Hepatic stellate cell (primary cell): ENCODE data around the gene ALAD.
"Not testable (repeated sequence)": the region's sequence is repeated elsewhere in the genome, so short reads cannot be mapped to it uniquely, and the experiment has no call there.

ENCODE experiments used
- DNase-seq: peaks from one replicate; pipeline ENCODE4 v3.0.0; 2011; ENCODE audit warnings: low spot score

Gene ALAD

DNA sequence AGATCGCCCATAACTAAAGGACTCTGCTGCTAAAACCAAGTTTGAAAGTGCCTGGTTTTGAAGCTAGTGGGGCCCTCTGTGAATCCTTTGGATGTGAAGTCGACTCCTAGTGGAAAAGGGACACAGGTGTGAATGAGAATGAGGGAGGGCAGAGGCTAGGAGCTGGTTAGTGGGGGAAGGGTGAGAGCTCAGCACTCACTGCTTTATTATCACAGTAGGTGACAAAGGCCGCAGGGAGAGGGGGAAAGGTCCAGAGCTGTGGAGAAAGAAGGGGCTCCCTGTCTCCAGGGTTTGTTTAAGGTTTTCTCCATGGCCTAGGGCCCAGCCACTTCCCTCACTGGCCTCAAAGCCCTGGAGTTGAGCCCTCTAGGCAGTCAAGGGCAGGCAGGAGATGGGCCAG is 27.8 kb downstream of the ALAD start:
- no peak for DNase-seq

GRCh38 chr9:113372059-113372458 is 29.0 kb downstream of the ALAD start:
- DNase-seq = no peak

GRCh38 chr9:113370806-113371325 is 30.2 kb downstream of the ALAD start:
- no peak for DNase-seq

GRCh38 chr9:113369855-113370140 is 31.3 kb downstream of the ALAD start:
- no peak for DNase-seq

DNA sequence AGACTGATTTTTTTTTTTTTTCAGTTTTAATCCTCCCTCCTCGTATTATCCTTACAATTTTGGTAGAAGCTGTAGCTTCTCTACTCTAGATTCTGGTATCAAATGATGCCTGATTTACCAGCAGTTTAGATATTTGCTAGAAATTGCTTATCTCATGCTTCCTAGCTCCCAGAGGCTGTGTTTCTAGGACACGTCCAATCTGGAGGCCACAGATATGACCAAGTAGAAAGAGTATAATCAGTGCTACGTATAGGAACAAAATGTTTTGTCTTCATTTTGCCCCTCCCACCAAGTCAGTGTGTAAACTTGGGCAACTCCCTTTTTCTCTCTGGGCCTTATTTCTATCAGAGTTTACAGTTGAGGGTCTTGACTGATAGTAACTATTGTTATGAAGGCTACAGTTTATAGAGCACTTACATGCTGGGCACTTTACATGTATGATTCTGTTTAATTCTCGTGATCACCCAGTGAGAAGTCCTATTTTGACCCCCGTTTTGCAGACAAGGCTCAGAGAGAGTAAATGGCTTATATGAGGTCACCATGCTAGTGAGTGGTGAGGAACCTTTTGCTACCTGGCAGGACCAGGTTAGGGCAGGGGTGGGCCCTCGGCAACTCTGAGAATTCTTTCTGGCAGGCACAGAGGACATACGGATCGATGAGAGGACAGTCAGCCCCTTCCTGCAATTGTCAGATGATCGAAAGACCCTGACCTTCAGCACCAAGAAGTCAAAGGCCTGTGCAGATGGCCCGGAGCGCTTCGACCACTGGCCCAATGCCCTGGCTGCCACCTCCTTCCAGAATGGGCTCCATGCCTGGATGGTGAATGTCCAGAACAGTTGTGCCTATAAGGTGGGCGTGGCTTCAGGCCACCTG is 31.9 kb downstream of the ALAD start:
- DNase-seq = no peak

DNA sequence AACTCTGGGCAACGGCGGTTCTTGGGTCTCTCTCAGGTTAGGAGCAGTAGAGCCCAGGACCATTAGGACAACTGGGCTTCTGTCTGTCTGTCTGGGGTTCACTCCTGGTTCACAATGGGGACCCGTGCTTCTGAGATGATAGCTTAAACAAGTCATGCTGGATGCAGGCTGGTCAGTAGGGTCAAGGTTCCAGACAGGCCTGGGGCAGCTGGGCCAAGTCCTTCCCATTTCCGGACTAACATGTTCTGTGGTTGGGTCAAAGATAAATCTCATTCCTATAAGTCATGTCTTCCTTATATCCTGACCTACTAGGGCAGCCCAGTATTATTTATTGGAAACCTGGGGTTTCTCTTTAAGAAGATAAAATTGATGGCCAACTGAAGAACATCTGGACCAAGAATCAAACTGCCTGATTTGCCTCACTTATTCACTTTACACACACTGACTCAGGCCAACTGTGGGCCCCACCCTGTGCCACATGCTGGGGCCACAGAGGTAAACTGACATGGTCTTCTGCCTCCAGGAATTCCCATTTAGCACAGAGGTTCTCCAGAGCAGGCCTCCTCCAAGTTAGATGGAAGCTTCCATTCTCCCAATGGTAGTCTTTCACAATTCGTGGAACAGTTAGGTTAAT is 32.6 kb downstream of the ALAD start:
- DNase-seq = no peak

GRCh38 chr9:113365652-113366051 is 35.4 kb downstream of the ALAD start:
- DNase-seq = not testable (repeated sequence)

DNA sequence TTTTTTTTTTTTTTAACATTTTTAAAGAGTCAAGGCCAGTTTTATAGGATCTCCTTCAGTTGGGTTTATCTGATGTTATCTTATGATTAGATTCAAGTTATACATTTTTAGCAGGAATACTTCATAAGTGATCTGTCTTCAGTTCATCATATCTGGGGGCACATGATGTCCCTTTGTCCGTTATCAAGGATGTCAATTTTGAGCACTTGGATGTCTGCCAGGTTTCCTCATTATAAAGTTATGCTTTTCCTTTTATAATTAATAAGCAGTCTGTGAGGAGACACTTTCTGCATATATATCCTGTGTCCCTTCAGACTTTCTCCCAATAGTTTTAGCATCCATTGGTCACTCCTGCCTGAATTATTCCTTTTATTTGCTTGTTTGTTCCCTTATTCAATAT is 36.1 kb downstream of the ALAD start:
- DNase-seq = no peak

GRCh38 chr9:113363336-113363735 is 37.7 kb downstream of the ALAD start:
- DNase-seq = no peak

GRCh38 chr9:113361304-113362018 is 39.6 kb downstream of the ALAD start:
- peak; percentile 54 for DNase-seq

GRCh38 chr9:113360242-113360842 is 40.7 kb downstream of the ALAD start:
- no peak for DNase-seq

DNA sequence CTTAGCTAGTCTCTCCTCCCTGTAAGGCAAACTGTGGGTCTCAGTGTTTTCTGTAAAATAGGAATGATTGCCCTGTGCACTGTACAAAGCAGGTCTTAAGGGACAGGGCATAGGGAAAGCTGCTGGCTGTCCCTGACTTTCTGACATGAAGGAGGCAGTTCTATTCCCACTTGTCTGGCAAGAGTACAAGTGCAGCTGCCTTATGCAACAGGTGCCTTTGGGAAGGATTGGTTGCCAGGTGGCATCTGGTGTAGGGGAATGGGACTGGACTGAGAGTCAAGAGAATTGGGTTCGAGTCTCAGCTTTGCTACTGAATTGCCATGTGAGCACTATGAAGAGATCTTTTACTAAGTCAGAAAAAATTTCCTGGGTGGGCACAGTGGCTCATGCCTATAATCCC is 41.7 kb downstream of the ALAD start:
- DNase-seq = no peak

- DNase-seq = no peak
Measured at GRCh38 chr9:113356686-113357292, 44.3 kb downstream of the ALAD start.

DNA sequence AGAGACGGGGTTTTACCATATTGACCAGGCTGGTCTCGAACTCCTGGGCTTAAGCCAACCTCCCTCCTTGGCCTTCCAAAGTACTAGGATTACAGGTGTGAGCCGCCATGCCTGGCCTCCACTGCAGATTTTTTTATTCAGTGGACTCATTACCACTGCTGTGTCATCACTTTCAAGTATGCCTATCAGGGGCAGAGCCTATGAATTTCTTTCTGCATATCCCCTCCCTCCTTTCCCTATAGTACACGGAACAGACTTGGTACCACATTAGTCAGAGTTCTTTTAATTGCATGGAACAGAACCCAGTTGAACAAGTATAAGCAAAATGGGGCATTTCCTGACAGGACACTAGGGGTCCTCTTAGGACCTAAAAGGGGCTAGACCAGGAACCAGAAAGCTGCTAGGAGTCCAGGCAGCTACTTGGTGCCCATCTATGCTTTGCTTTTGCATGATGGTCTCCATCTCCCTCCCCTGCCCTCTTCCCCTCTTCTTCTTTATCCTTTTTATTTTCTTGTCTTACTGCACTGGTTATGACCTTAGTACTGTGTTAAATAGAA is 46.0 kb downstream of the ALAD start:
- no peak for DNase-seq

DNA sequence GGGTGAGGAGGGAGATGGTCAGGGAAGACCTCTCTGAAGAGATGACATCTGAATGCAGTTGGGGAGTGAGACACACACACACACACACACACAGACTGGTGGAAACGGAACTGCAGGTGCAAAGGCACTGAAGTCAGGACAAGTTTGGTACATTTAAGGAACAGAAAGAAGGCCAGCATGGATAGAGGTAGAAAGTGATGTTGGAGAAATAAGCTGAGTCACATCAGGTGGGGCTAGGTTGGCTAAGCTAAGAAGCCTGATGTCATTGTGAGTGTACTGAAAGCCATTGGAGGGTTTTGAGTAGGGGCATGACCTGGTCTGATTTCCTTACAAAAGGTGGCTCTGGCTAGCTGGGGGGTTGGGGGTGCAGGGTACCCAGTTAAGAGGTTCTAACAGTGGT is 48.7 kb downstream of the ALAD start:
- no peak for DNase-seq

- DNase-seq = no peak
Measured at GRCh38 chr9:113352006-113352405, 49.1 kb downstream of the ALAD start.

- no peak for DNase-seq
Measured at GRCh38 chr9:113350937-113351336, 50.1 kb downstream of the ALAD start.

- no peak for DNase-seq
Measured at GRCh38 chr9:113350107-113350661, 50.9 kb downstream of the ALAD start.

DNA sequence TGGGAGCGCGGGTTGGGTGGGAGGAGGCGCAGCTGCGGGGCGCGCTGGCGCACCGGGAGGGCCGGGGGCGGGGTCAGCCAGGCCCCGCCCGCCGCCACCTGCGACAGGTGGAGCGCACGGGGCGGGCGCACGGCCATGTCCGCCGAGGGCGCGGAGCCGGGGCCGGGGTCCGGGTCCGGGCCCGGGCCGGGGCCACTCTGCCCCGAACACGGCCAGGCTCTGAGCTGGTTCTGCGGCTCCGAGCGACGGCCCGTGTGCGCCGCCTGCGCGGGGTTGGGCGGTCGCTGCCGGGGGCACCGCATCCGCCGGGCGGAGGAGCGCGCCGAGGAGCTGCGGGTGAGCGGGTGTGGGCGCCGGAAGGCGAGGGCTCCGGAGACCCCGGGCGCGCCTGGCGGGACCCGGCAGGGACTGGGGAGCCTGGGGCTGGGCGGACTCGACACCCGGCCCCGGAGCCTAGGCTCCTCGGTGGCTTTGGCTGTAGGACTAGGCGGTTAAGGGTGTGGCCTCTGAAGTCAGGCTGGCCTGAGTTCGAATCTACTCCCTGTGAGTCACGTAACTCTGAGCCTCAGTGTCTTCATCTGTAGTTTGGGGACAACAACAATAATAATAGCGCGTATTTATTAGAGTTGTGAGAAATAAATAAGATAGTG is 51.5 kb downstream of the ALAD start, which contains the start of gene BSPRY:
BSPRY (plus strand) TSS at position 97 of the 650 bp plus-strand sequence; CDS start at position 136, 39 bp downstream.
- no peak for DNase-seq

DNA sequence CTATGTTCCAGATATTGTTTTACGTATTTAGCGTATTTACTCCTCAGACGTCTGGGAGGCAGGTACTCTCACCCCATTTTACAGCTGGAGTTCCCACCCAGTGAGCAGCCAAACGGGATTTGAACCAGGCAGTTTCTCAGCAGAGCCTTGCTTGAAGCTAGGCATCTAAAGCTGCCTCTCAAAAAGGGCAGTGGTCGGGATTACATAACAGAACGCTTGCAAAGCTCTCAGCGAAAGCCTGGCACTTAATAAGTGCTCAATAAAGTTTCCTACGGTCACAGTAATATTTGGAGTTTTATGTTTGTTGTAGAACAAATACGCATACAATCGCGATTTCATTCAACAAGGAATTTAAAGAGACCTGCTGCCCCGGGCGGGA is 52.0 kb downstream of the ALAD start:
- no peak for DNase-seq

DNA sequence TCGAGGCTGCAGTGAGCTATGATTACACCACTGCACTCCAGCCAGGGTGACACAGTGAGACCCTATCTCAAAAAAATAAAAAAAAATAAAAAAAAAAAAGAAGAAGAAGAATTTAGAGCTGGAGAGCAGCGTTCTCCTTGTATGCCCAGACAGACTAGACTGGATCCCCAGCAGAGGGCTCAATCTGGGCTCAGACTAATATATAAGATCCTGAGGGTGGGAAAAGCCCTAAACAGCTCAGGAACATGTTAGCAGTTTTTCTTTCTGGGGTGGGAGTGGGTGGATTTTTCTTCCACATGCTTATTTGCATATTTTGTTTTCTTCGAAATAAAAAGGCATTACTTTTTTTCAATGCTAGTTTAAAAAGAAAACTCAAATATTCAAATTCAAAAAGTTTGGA is 52.6 kb downstream of the ALAD start:
- DNase-seq = no peak
